Fibroblast of skin of right quadriceps (primary cell): ENCODE data around the gene SHFL.

Experiments used
- DNase-seq: peaks from one replicate; pipeline ENCODE4 v3.0.0-alpha.2; 2013

Gene SHFL

GRCh38 chr19:10085641-10086590 is at the start of gene SHFL:
TSS of gene SHFL (plus strand) at chr19:10086317. CDS start at chr19:10086428, 111 bp downstream.
- peak; percentile 56 for DNase-seq

GRCh38 chr19:10036601-10037071 is 49.5 kb upstream of the SHFL start:
- DNase-seq: no peak

GRCh38 chr19:10037367-10037766 is 48.8 kb upstream of the SHFL start:
- DNase-seq: no peak

DNA sequence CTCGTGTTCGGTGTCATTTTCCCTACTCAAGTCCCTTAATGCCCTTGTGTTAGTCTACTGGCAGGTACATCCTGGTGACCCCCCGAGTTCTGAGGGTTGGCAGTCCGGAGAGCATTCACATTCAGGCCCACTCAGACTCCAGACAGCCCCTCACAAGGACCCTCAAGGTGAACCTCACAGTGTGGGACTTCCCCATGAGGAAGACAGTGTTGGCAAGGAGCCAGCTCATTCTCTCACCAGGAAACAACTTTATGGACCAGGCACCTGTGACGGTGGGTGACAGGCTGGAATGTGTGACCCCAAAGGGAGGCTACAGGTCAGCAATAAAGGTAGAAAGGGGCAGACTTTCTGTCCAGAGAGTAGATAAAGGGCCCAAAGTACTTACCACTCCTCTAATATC is 48.3 kb upstream of the SHFL start:
- DNase-seq: no peak

DNA sequence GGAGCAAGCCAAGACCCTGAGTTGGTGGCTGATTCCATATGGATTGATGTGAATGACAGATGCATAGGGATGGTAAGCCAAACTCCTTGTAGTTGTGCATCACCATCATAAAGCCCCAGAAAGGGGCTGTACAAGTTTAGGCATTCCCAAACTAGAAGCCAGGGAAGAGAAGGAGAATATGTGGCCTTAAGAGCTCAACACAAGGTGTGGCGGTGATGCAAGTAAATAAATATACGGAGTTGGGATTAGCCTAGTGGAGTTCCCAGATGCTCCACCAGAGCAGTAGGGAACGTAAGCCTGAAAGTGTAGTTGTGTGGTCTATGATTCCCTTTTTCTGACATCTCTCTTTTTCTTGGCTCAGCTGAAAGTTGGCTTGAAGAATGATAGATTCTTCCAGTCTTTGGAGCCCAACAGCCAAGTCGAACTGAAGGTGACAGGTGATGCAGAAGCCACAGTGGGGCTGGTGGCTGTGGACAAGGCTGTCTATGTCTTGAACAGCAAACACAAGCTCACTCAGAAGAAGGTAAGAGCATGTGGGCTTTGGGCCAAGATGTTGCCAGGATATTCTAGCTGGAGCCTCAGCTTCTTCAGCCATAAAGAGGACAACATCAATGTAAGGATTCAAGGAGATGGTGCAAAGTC is 42.7 kb upstream of the SHFL start:
- DNase-seq: peak; percentile 59

DNA sequence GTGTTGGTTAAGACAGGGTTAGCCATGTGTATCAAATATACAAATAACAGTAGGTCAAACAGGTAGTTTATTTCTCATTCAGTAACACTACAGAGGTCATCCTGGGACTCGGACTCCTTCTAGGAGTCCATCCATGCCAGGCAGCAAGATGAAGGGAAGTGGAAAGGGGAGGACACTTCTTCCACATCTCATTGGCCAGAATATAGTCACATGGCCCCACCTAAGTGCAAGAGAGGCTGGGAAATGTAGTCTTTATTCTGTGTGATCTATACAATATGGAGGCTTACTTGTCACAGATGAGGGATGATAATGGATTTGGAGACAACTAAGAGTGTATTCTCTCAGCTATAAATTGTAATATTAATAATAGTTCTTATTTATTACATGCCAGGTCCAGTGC is 41.7 kb upstream of the SHFL start:
- no peak for DNase-seq

DNA sequence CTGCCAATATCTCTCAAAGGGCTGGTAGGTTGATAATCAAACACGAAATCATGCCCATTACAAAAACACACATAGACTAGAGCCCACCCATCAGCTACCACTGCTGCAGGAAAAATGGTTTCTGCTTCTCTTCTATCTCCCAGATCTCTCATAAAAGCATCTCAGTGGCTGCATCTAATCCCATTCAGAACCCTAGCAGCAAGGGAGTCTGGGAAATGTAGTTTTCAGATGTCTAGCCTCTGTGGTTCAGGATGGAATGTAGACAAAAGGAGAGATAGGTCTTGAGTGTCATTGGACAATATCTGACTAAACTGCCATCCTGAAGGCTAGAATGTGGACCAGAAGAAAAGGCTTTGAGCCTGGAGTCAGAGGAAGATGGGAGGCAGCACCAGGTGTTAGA is 40.7 kb upstream of the SHFL start:
- no peak for DNase-seq

DNA sequence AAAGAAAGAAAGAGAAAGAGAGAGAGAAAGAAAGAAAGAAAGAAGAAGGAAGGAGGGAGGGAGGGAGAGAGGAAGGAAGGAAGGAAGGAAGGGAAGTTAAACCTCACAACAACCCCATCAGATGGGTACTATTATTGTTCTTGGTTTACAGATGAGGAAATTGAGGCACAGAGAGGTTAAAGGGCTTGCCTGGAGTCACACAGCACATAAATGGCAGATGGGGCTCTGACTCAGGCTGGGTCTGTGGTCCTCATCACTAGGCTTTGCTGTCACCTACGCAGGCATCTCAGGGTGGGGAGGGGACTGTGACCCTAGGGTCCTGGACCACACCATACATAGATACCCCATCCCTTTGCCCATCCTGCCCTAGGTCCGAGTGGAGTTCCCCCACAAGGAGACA is 36.5 kb upstream of the SHFL start:
- no peak for DNase-seq

- no peak for DNase-seq
Observed at GRCh38 chr19:10052602-10053360, 33.3 kb upstream of the SHFL start.

DNA sequence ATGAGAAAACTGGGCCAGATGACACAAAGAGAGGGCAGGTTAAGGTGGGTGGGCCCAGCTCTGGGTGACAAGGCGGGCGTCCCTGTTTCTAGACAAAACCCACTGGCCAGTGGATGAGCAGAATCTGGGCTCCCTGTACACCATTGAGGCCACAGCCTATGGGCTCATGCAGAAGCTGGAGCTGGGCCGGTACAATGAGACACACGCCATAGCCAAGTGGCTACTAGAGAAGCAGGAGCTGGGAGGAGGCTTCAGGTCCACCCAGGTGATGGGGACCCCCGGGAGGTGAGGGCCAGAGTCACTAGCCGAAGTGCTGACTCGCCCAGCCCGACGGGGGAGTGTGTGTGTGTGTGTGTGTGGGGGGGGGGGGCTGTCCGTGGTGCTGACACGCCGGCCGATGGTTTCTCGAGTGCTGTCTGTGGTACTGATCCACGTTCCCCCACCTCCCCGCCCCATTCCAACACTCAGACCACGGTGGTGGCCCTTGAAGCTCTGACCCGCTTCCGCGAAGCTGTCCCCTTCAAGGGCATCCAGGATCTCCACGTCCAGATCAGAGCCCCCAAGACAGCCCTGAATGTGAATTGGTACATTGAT is 24.3 kb upstream of the SHFL start:
- DNase-seq: no peak

- no peak for DNase-seq
Observed at GRCh38 chr19:10068205-10068604, 17.9 kb upstream of the SHFL start.

DNA sequence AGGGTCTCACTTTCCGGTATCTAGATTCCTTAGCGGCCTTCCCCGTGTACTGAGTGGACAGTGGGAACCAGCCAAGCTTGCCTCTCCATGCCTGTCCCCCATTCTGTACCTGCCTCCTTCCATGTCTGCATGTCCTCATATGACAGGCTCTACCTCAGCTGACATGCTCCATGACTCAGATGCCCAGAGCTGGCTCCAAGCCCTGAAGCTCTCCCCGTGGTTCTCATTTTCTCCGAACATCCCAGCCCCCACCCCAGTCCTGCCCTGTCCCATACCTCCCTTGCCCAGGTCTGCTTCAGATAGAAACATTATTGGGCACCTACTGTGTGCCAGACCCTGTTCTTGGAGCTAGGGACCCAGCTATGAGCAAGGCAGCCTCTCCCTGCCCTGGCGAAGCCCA is 17.1 kb upstream of the SHFL start:
- DNase-seq: no peak

DNA sequence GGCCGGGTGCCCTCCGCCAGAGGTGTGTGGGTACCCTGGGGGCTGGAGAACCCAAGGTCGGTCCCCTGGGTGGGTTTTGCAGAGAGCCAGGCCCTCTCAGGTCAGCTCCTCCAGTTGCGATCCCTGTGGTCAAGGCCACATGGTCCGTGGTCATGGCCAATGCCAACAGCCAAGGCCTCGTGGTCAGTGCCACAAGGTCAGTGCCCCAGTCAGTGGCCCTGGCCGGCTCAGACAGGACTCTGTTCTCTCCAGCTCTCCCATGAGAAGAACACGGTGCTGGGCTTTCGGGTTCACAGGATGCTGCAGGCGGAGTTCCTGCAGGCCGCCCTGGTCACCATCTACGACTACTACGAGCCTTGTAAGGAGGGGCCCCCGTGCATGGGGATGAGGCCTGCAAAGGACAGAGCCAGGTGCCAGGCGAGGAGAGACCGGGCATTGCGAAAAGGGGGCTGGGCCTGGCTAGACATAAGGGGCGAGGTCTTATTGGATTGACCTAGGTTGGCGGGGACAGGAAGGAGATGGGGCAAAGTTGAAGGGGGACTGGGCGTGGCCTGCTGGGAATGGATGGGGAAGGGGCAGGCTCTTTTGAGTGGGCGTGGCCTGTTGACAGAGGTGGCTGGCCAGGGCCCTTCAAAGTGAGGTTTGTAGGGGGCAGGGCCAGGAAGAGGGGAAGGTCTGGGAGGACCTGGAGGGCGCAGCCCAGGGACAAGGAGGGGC is 15.2 kb upstream of the SHFL start:
- DNase-seq: no peak

DNA sequence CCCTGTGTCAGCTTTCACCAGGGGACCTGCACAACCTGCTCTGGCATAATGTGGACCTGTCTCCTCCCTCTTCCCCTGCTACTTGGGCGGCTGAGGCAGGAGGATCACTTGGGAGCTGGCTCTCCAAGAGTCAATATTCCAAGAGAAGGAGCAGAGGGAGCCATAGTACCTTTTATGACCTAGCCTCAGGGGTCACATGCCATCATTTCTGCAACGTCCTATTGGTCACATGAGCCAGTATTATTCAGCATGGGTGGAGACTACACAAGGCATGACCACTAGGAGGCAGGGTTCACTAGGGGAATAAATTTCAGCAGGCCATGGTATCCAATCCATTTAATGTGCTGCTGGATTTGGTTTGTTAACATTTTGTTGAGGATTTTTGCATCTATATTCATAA is 12.0 kb upstream of the SHFL start:
- peak; percentile 20 for DNase-seq

DNA sequence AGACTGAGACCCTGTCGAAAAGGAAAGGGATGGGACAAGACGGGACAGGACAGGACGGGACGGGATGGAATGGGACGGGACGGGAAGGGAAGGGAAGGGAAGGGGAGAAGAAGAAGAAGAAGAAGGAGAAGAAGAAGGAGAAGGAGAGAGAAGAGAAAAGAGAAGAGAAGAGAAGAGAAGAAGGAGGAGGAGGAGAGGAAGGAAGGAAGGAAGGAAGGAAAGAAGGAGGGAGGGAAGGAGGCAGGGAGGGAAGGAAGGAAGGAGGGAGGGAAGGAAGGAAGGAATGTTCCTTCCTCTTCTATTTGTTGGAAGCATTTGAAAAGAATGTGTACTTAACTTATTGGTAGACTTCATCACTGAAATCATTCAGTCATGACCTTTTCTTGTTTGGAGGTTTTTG is 9.6 kb upstream of the SHFL start:
- no peak for DNase-seq

DNA sequence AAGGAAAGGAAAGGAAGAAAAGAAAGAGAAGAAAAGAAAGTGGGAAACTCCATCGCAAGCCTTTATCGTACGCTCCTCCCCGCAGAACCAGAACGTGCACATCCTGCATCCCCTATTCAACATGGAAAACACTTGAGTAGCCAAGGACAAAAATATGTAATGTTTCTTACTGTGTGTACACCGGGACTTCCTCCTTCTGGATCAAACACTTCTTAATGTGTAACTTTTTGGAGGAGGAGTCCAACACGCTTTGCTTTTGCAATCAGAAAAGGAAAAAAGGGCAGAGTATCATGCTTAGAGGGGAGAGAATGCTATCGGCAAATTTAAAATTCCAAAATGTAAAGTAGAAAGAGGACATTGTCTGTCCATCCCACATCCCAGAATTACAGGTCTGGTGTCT is 7.8 kb upstream of the SHFL start:
- DNase-seq: no peak

DNA sequence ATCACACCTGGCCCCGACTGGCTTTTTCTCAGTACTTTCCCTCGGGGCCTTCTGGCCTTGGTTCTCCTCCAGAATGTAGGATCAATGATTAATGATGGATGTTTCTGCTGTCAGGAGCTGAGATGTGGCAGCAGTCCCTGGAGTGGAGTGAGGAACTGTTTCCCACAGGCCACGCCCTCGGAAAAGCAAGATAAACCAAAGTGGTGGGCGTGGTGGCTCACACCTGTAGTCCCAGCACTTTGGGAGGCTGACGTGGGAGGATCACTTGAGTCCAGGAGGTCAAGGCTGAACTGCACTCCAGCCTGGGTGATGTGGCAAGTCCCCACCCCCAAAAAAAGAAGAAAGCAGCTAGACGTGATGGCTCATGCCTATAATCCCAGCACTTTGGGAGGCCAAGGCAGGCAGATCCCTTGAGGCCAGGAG is 7.1 kb upstream of the SHFL start:
- DNase-seq: no peak

DNA sequence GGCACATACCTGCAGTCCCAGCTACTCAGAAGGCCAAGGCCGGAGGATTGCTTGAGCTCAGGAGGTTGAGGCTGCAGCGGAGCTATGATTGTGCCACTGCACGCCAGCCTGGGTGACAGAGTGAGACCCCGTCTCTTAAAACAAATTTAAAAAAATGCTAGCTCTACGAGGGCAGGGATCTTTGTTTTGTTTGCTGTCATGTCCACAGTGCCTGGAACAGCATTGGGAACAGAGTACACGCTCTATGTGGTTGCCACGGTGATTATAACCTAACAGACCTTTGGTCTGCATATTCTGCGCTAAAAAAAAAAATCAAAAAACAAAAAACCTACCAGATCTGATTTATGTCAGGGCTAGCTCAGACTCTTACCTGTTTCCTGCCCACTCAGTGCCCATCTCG is 2.2 kb upstream of the SHFL start:
- no peak for DNase-seq

DNA sequence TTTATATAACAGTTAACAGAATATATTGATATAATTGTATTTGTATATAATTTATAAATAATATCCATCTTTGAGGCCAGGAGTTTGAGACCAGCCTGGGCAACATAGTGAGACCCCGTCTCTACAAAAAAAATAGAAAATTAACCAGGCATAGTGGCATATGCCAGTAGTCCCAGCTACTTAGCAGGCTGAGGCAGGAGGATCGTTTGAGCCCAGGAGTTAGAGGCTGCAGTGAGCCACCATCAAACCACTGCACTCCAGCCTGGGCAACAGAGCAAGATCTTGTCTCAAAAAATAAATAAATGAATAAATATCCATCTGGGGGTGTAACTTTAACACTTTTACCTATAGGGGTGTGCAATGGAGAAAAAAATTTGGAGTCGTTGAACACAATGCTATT is 1.3 kb upstream of the SHFL start:
- DNase-seq: no peak

- DNase-seq: no peak
Observed at GRCh38 chr19:10086591-10087192, 575 bp downstream of the SHFL start.

GRCh38 chr19:10087296-10088061 is 1.4 kb downstream of the SHFL start:
- DNase-seq: no peak
